ENCODE results near the gene NONO. TPM values are rescaled to one million over a fixed set of nuclear protein-coding genes. Genes with fewer than 3 reads are reported as not detected.

The NONO gene
- total RNA-seq, 2 donors from 2014 or later: 266 to 287 TPM

- no peak for DNase-seq (ENCODE audit: low spot score)
- Histone ChIP-seq H3K4me1 (replicated peaks) (no peaks in the 10 kb centered on the region), H3K27me3 (replicated peaks; ENCODE audit: insufficient read depth) (no peaks in the 10 kb centered on the region), H3K4me3 (no peak overlapping the region), H3K36me3 (no peaks in the 10 kb centered on the region), H3K9me3 (no peaks in the 10 kb centered on the region), H3K27ac (no peak overlapping the region)
- TF ChIP-seq CTCF (IDR thresholded peaks at IDR 0.05) (no peak), POLR2A (IDR thresholded peaks at IDR 0.05) (no peak), POLR2AphosphoS5 (IDR thresholded peaks at IDR 0.05) (no peak)
- WGBS: 97% methylated on average over 9 of the region's 9 CpGs
- intact Hi-C loops (cut with DNase I): loop anchor here (10.0 kb wide), 1 partner anchor 60 kb away; no protein-coding TSS in a partner anchor
Observed at GRCh38 chrX:71244359-71245128, 38.9 kb upstream of the NONO start.

GRCh38 chrX:71245159-71245558, 38.3 kb upstream of the NONO start:
- intact Hi-C loops (cut with DNase I): loop anchor here (10.0 kb wide), 1 partner anchor 60 kb away; no protein-coding TSS in a partner anchor
- H3K4me1 ChIP-seq (replicated peaks): no peaks in the 10 kb centered on the region
- H3K27ac ChIP-seq: no peak overlapping the region
- H3K36me3 ChIP-seq: no peaks in the 10 kb centered on the region
- no peaks in the 10 kb centered on the region for H3K9me3 ChIP-seq
- no peaks in the 10 kb centered on the region for H3K27me3 ChIP-seq (replicated peaks; ENCODE audit: insufficient read depth)
- 83% methylated on average over 2 of the region's 2 CpGs for WGBS
- no peak for DNase-seq (ENCODE audit: low spot score)
- TF ChIP-seq POLR2AphosphoS5 (IDR thresholded peaks at IDR 0.05): no peak
- TF ChIP-seq CTCF (IDR thresholded peaks at IDR 0.05): no peak
- no peak overlapping the region for H3K4me3 ChIP-seq

- no peaks in the 10 kb centered on the region for H3K36me3 ChIP-seq
Observed at GRCh38 chrX:71250841-71251240, 32.6 kb upstream of the NONO start.

GRCh38 chrX:71251466-71251973, 31.9 kb upstream of the NONO start:
- DNase-seq (ENCODE audit: low spot score): no peak
- Histone ChIP-seq H3K27me3 (replicated peaks; ENCODE audit: insufficient read depth) (no peaks in the 10 kb centered on the region), H3K27ac (no peak overlapping the region), H3K4me1 (replicated peaks) (no peaks in the 10 kb centered on the region), H3K36me3 (no peaks in the 10 kb centered on the region), H3K4me3 (no peak overlapping the region), H3K9me3 (no peaks in the 10 kb centered on the region)
- TF ChIP-seq CTCF (IDR thresholded peaks at IDR 0.05) (no peak), POLR2AphosphoS5 (IDR thresholded peaks at IDR 0.05) (no peak), POLR2A (IDR thresholded peaks at IDR 0.05) (no peak)
- intact Hi-C loops (cut with DNase I): loop anchor here (5.0 kb wide), 1 partner anchor 116 kb away; the partner anchor contains the start of gene TAF1
- WGBS: 28% methylated on average over 8 of the region's 8 CpGs

More at GRCh38 chrX:71250841-71251240, 32.6 kb upstream of the NONO start:
- H3K4me3 ChIP-seq: no peak overlapping the region
- intact Hi-C loops (cut with DNase I): loop anchor here (5.0 kb wide), 1 partner anchor 116 kb away; the partner anchor contains the start of gene TAF1
- no peak for DNase-seq (ENCODE audit: low spot score)
- whole genome bisulfite sequencing: 71% methylated on average over 9 of the region's 9 CpGs
- H3K27ac ChIP-seq: no peak overlapping the region
- no peak for TF ChIP-seq POLR2AphosphoS5 (IDR thresholded peaks at IDR 0.05)
- H3K9me3 ChIP-seq: no peaks in the 10 kb centered on the region
- H3K4me1 ChIP-seq (replicated peaks): no peaks in the 10 kb centered on the region
- H3K27me3 ChIP-seq (replicated peaks; ENCODE audit: insufficient read depth): no peaks in the 10 kb centered on the region

- TF ChIP-seq POLR2A (IDR thresholded peaks at IDR 0.05): no peak
- no peak for TF ChIP-seq POLR2AphosphoS5 (IDR thresholded peaks at IDR 0.05)
- TF ChIP-seq CTCF (IDR thresholded peaks at IDR 0.05): no peak
- intact Hi-C loops (cut with DNase I): loop anchor here (5.0 kb wide), 1 partner anchor 115 kb away; the partner anchor contains the start of gene TAF1
- Histone ChIP-seq H3K4me1 (replicated peaks) (no peaks in the 10 kb centered on the region), H3K27me3 (replicated peaks; ENCODE audit: insufficient read depth) (no peaks in the 10 kb centered on the region), H3K36me3 (no peaks in the 10 kb centered on the region), H3K27ac (no peak overlapping the region), H3K4me3 (no peak overlapping the region), H3K9me3 (no peaks in the 10 kb centered on the region)
- no peak for DNase-seq (ENCODE audit: low spot score)
- WGBS: 54% methylated on average over 2 of the region's 2 CpGs
Observed at GRCh38 chrX:71252221-71252620, 31.2 kb upstream of the NONO start.
